IMR-90 (cell line): ENCODE measurements around the gene USP50. TPM values are rescaled to one million over a fixed set of nuclear protein-coding genes. Genes with fewer than 3 reads are reported as not detected.

Experiments
- ATAC-seq: fragments of 200-7000 bp; cut with Tn5 transposase; 2 replicates; pipeline ENCODE4 v1.9.1; 2020; ENCODE audit warnings: low read depth, mild to moderate bottlenecking, moderate library complexity
- BruUV-seq: library from RNA; stranded (reverse); fragments of 400-500 nt; replicated peaks from 2 replicates; lab custom pipeline; 2021; lab: Mats Ljungman, UMichigan
- CTCF ChIA-PET: fragments of 300-600 bp; formaldehyde crosslinking; extraction: SDS; loops from one replicate; lab custom pipeline; 2021; ENCODE audit warnings: antibody characterized with exemption; lab: Yijun Ruan, JAX
- POLR2A ChIA-PET: fragments of 300-600 bp; sonication (Branson Sonifier 250); formaldehyde crosslinking; loops from one replicate; lab custom pipeline; 2022; ENCODE audit warnings: antibody characterized with exemption; ENCODE audit not compliant: unreplicated experiment; lab: Charles Lee
- DNase-seq: peaks from one replicate; pipeline ENCODE4 v3.0.0; 2013
- H2AFZ ChIP-seq: replicated peaks from 2 replicates; pipeline ENCODE3; 2013; ENCODE audit warnings: low read length, mild to moderate bottlenecking; ENCODE audit not compliant: poor library complexity
- H2AK5ac ChIP-seq: 2 replicates; pipeline ENCODE4 v1.6.1; 2013; ENCODE audit warnings: low read depth, low read length, inconsistent platforms
- H2AK9ac ChIP-seq: replicated peaks from 2 replicates; pipeline ENCODE3; 2013; ENCODE audit warnings: mild to moderate bottlenecking, low read depth, low read length, moderate library complexity; ENCODE audit not compliant: poor library complexity
- H2BK120ac ChIP-seq: 2 replicates; pipeline ENCODE4 v1.6.1; 2013; ENCODE audit warnings: low read depth, low read length, inconsistent platforms
- H2BK15ac ChIP-seq: 3 replicates; pipeline ENCODE4 v1.6.1; 2013; ENCODE audit warnings: low read depth, low read length, inconsistent platforms
- H2BK20ac ChIP-seq: 2 replicates; pipeline ENCODE4 v1.6.1; 2013; ENCODE audit warnings: low read depth, mild to moderate bottlenecking, inconsistent platforms, low read length, moderate library complexity
- H2BK5ac ChIP-seq: 2 replicates; pipeline ENCODE4 v1.6.1; 2013; ENCODE audit warnings: mild to moderate bottlenecking, low read depth, low read length, inconsistent platforms; ENCODE audit not compliant: poor library complexity, severe bottlenecking
- H3K14ac ChIP-seq: replicated peaks from 2 replicates; pipeline ENCODE4 v1.6.1; 2013; ENCODE audit warnings: low read depth, low read length, inconsistent platforms
- H3K18ac ChIP-seq: 2 replicates; pipeline ENCODE4 v1.6.1; 2013; ENCODE audit warnings: low read depth, low read length, control low read depth
- H3K23ac ChIP-seq: 2 replicates; pipeline ENCODE4 v1.6.1; 2013; ENCODE audit warnings: low read depth, low read length, inconsistent platforms
- H3K27ac ChIP-seq: 2 replicates; pipeline ENCODE4 v1.5.1; 2013; ENCODE audit warnings: mild to moderate bottlenecking, control low read depth, low read length; ENCODE audit not compliant: insufficient read depth
- H3K27me3 ChIP-seq: 2 replicates; pipeline ENCODE4 v1.6.1; 2013; ENCODE audit warnings: low read length; ENCODE audit not compliant: control insufficient read depth, insufficient read depth
- H3K36me3 ChIP-seq: 2 replicates; pipeline ENCODE4 v1.6.1; 2013; ENCODE audit warnings: low read length, mixed read lengths; ENCODE audit not compliant: control insufficient read depth, insufficient read depth
- H3K4ac ChIP-seq: 2 replicates; pipeline ENCODE4 v1.6.1; 2013; ENCODE audit warnings: low read depth, low read length, inconsistent platforms
- H3K4me1 ChIP-seq: 2 replicates; pipeline ENCODE4 v1.6.1; 2013; ENCODE audit warnings: low read length, mixed read lengths; ENCODE audit not compliant: control insufficient read depth, insufficient read depth
- H3K4me2 ChIP-seq: 2 replicates; pipeline ENCODE4 v1.6.1; 2013; ENCODE audit warnings: low read depth, mild to moderate bottlenecking, control low read depth, low read length, moderate library complexity
- H3K4me3 ChIP-seq: 2 replicates; pipeline ENCODE4 v1.5.1; 2013; ENCODE audit warnings: low read depth, mild to moderate bottlenecking, control low read depth, low read length, moderate library complexity; ENCODE audit not compliant: insufficient read depth
- H3K56ac ChIP-seq: 2 replicates; pipeline ENCODE4 v1.6.1; 2013; ENCODE audit warnings: low read length, inconsistent platforms; ENCODE audit not compliant: insufficient read depth; ENCODE audit errors: extremely low read depth
- H3K79me1 ChIP-seq, 2 experiments: 2 replicates each; pipeline ENCODE4 v1.6.1; 2013; ENCODE audit warnings: low read length in 2 of 2, inconsistent platforms in 1 of 2, low read depth in 1 of 2
- H3K9ac ChIP-seq: 2 replicates; pipeline ENCODE4 v1.6.1; 2013; ENCODE audit warnings: low read depth, low read length, control low read depth
- H3K9me1 ChIP-seq: 2 replicates; pipeline ENCODE4 v1.6.1; 2013; ENCODE audit warnings: low read length, inconsistent platforms; ENCODE audit not compliant: insufficient read depth
- H3K9me3 ChIP-seq: 2 replicates; pipeline ENCODE4 v1.6.1; 2013; ENCODE audit warnings: low read length; ENCODE audit not compliant: control insufficient read depth, insufficient read depth
- H4K20me1 ChIP-seq: 2 replicates; pipeline ENCODE4 v1.6.1; 2013; ENCODE audit warnings: low read length, inconsistent platforms; ENCODE audit not compliant: insufficient read depth
- H4K5ac ChIP-seq: 2 replicates; pipeline ENCODE4 v1.6.1; 2013; ENCODE audit warnings: mild to moderate bottlenecking, low read depth, low read length, control low read depth
- H4K8ac ChIP-seq, 2 experiments: 2 replicates each; pipeline ENCODE4 v1.6.1; 2013; ENCODE audit warnings: low read depth in 2 of 2, low read length in 2 of 2, control low read depth in 1 of 2, inconsistent platforms in 1 of 2
- H4K91ac ChIP-seq: 2 replicates; pipeline ENCODE4 v1.6.1; 2013; ENCODE audit warnings: low read depth, low read length, inconsistent platforms; ENCODE audit not compliant: insufficient read depth
- BHLHE40 ChIP-seq: fragments of 150-350 bp; IDR thresholded peaks from 2 replicates; pipeline ENCODE4 v1.6.1; 2016; ENCODE audit warnings: mild to moderate bottlenecking, low read depth, low read length
- CEBPB ChIP-seq: IDR thresholded peaks from 2 replicates; pipeline ENCODE4 v1.6.1; 2012; ENCODE audit warnings: low read depth, low read length, improper control_type of control experiment
- CHD1 ChIP-seq: IDR thresholded peaks from 2 replicates; pipeline ENCODE4 v1.6.1; 2012; ENCODE audit warnings: low read depth, low read length, improper control_type of control experiment
- FOS ChIP-seq: fragments of 150-350 bp; IDR thresholded peaks from 2 replicates; pipeline ENCODE4 v1.6.1; 2016; ENCODE audit warnings: low read depth, low read length
- MAFK ChIP-seq: IDR thresholded peaks from 2 replicates; pipeline ENCODE4 v1.6.1; 2012; ENCODE audit warnings: low read depth, low read length, improper control_type of control experiment
- MAZ ChIP-seq: IDR thresholded peaks from 2 replicates; pipeline ENCODE4 v1.6.1; 2012; ENCODE audit warnings: low read depth, mild to moderate bottlenecking, low read length, improper control_type of control experiment, moderate library complexity, borderline replicate concordance
- MXI1 ChIP-seq: IDR thresholded peaks from 2 replicates; pipeline ENCODE4 v1.6.1; 2012; ENCODE audit warnings: low read depth, mild to moderate bottlenecking, low read length, moderate library complexity, borderline replicate concordance
- NFE2L2 ChIP-seq: fragments of 150-350 bp; IDR thresholded peaks from 2 replicates; pipeline ENCODE4 v1.6.1; 2016; ENCODE audit warnings: low read depth, mild to moderate bottlenecking, low read length
- POLR2A ChIP-seq: IDR thresholded peaks from 2 replicates; pipeline ENCODE4 v1.6.1; 2012; ENCODE audit warnings: mild to moderate bottlenecking, low read depth, low read length
- RAD21 ChIP-seq: IDR thresholded peaks from 2 replicates; pipeline ENCODE4 v1.6.1; 2012; ENCODE audit warnings: low read length, improper control_type of control experiment
- RCOR1 ChIP-seq: IDR thresholded peaks from 2 replicates; pipeline ENCODE4 v1.6.1; 2012; ENCODE audit warnings: mild to moderate bottlenecking, low read length, improper control_type of control experiment; ENCODE audit not compliant: insufficient replicate concordance
- RFX5 ChIP-seq: IDR thresholded peaks from 2 replicates; pipeline ENCODE4 v1.8.0; 2012; ENCODE audit warnings: low read depth, mild to moderate bottlenecking, low read length, moderate library complexity
- SMC3 ChIP-seq: fragments of 150-350 bp; IDR thresholded peaks from 2 replicates; pipeline ENCODE4 v1.6.1; 2016; ENCODE audit warnings: low read depth, mild to moderate bottlenecking, antibody characterized with exemption, low read length, moderate library complexity
- whole genome bisulfite sequencing, 2 experiments: methylation state at CpG; one replicate each; pipeline versions ENCODE4 v1.1.5 to v1.1.7; 2013; ENCODE audit warnings: missing lambda C conversion rate in 2 of 2; ENCODE audit not compliant: insufficient read length in 1 of 2; ENCODE audit errors: extremely low coverage in 2 of 2; 5-methylcytosine and 5-hydroxymethylcytosine counted together
- dilution Hi-C: fragments of 300-500 bp; cut with HindIII; formaldehyde crosslinking; loops from one replicate; pipeline ENCODE4 v1.14.3; 2018; ENCODE audit warnings: low sequenced_read_pairs; ENCODE audit not compliant: unreplicated experiment
- in situ Hi-C: fragments of 300-500 bp; cut with MboI; formaldehyde crosslinking; loops from 3 replicates; pipeline ENCODE4 v1.14.3; 2019; ENCODE audit warnings: low sequenced_read_pairs, inconsistent platforms, mixed read lengths
- intact Hi-C: fragments of 100-400 bp; cut with micrococcal nuclease; formaldehyde crosslinking; loops from 2 replicates; pipeline ENCODE4 v1.10.0; 2022
- polyA plus RNA-seq, 3 experiments: library from polyadenylated mRNA; depleted of rRNA; stranded (reverse); fragments of >200 nt; gene quantifications; 2 replicates each; pipeline ENCODE4 v1.2.3, GENCODE V29; 2012; ENCODE audit warnings: low replicate concordance in 1 of 3
- total RNA-seq: library from RNA; depleted of rRNA; stranded (reverse); fragments of >200 nt; gene quantifications from 2 replicates; pipeline ENCODE4 v1.2.3, GENCODE V29; 2012
- TF ChIP-seq, protein P1 (sequence below): conservative IDR thresholded peaks from 2 replicates; pipeline ENCODE4 v1.5.1; 2012; ENCODE audit warnings: mild to moderate bottlenecking, low read depth, low read length, improper control_type of control experiment
- TF ChIP-seq, protein P2 (sequence below): fragments of 150-350 bp; IDR thresholded peaks from 2 replicates; pipeline ENCODE4 v1.6.1; 2017; ENCODE audit warnings: mild to moderate bottlenecking, antibody characterized with exemption, low read length, low read depth
- TF ChIP-seq, protein P3 (sequence below): fragments of 150-350 bp; IDR thresholded peaks from 2 replicates; pipeline ENCODE4 v1.6.1; 2016; ENCODE audit warnings: low read depth, mild to moderate bottlenecking, low read length, moderate library complexity, borderline replicate concordance

The USP50 gene
- total and polyA plus RNA-seq, 2 of the 4 experiments (the other 2 are of a cell fraction) = not detected

DNA sequence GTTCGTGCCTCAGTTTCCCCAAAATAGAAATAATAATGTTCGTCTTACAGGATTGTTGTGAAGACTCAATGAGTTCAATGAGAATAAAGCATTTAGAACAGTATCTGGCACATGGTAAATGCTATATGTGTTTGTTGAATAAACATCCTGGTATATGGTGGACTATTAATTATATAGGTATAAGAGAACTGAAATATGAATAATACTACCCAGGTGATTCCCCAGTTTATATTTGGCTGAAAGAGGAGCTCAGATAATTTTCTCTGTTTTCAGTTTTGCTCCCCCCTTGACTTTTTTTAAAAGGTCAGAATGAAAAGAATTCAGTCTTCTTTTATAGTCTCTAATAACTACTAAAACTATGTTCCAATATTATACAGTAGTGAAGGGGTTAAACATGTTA is 75.4 kb downstream of the USP50 start:
- Histone ChIP-seq H2BK5ac (no peak overlapping the region), H3K4ac (no peak overlapping the region), H3K14ac (no peak overlapping the region), H3K4me1 (no peaks in the 10 kb centered on the region), H4K20me1 (no peaks in the 10 kb centered on the region), H4K5ac (no peak overlapping the region), H3K9ac (no peak overlapping the region), H3K79me1 (peaks cover 7 to 8% of the 10 kb centered on the region in 2 experiments; a peak in 2 of 4 replicates), H3K4me2 (no peak overlapping the region), H2BK120ac (no peak overlapping the region), H2AFZ (no peak overlapping the region), H3K56ac (no peak overlapping the region), H3K27ac (no peak overlapping the region), H2BK20ac (no peak overlapping the region), H3K4me3 (no peak overlapping the region), H2AK9ac (no peak overlapping the region), H3K36me3 (peaks cover 27% of the 10 kb centered on the region), H3K23ac (no peak overlapping the region), H2BK15ac (no peak overlapping the region), H2AK5ac (no peak overlapping the region), H3K9me3 (no peaks in the 10 kb centered on the region), H4K91ac (no peak overlapping the region), H3K18ac (no peak overlapping the region), H4K8ac (no peak overlapping the region), H3K27me3 (no peaks in the 10 kb centered on the region), H3K9me1 (no peaks in the 10 kb centered on the region)
- dilution Hi-C loops = no loop called here
- ChIA-PET CTCF (no interaction called here), POLR2A (no interaction called here)
- no CpG with 5 or more reads among the region's 2 CpGs for WGBS, 2 experiments
- no TSS peak for BruUV-seq
- intact Hi-C loops = no loop called here
- no peak for TF ChIP-seq RFX5
- TF ChIP-seq RCOR1 = no peak
- TF ChIP-seq, protein P1, sequence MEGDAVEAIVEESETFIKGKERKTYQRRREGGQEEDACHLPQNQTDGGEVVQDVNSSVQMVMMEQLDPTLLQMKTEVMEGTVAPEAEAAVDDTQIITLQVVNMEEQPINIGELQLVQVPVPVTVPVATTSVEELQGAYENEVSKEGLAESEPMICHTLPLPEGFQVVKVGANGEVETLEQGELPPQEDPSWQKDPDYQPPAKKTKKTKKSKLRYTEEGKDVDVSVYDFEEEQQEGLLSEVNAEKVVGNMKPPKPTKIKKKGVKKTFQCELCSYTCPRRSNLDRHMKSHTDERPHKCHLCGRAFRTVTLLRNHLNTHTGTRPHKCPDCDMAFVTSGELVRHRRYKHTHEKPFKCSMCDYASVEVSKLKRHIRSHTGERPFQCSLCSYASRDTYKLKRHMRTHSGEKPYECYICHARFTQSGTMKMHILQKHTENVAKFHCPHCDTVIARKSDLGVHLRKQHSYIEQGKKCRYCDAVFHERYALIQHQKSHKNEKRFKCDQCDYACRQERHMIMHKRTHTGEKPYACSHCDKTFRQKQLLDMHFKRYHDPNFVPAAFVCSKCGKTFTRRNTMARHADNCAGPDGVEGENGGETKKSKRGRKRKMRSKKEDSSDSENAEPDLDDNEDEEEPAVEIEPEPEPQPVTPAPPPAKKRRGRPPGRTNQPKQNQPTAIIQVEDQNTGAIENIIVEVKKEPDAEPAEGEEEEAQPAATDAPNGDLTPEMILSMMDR = no peak
- TF ChIP-seq FOS = no peak
- TF ChIP-seq CEBPB = no peak
- TF ChIP-seq BHLHE40 = no peak
- TF ChIP-seq MAZ = no peak
- TF ChIP-seq MXI1 = no peak
- TF ChIP-seq, protein P2, sequence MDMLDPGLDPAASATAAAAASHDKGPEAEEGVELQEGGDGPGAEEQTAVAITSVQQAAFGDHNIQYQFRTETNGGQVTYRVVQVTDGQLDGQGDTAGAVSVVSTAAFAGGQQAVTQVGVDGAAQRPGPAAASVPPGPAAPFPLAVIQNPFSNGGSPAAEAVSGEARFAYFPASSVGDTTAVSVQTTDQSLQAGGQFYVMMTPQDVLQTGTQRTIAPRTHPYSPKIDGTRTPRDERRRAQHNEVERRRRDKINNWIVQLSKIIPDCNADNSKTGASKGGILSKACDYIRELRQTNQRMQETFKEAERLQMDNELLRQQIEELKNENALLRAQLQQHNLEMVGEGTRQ = no peak
- TF ChIP-seq, protein P3, sequence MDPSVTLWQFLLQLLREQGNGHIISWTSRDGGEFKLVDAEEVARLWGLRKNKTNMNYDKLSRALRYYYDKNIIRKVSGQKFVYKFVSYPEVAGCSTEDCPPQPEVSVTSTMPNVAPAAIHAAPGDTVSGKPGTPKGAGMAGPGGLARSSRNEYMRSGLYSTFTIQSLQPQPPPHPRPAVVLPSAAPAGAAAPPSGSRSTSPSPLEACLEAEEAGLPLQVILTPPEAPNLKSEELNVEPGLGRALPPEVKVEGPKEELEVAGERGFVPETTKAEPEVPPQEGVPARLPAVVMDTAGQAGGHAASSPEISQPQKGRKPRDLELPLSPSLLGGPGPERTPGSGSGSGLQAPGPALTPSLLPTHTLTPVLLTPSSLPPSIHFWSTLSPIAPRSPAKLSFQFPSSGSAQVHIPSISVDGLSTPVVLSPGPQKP = no peak
- no peak for TF ChIP-seq NFE2L2
- TF ChIP-seq SMC3 = no peak
- no peak for TF ChIP-seq MAFK
- TF ChIP-seq POLR2A = no peak
- TF ChIP-seq CHD1 = no peak
- no peak for TF ChIP-seq RAD21
- ATAC-seq = no peak
- in situ Hi-C loops = no loop called here
- DNase-seq = no peak
